Stimulated activated CD4-positive, alpha-beta T cell treated with anti-CD3 and anti-CD28 coated beads, Interleukin-2, amount 100 ng/mL, for 48 hours (primary cell): ENCODE measurements around the gene SUGP1.
"Not testable (repeated sequence)": the region's sequence is repeated elsewhere in the genome, so short reads cannot be mapped to it uniquely, and the experiment has no call there.

Experiments used
- DNase-seq, 2 donors: peaks; one replicate each; pipeline ENCODE4 v3.0.0-alpha.2; 2020

SUGP1 gene

GRCh38 chr19:19320361-19321140 lies at the start of gene SUGP1, which contains the start of gene MAU2:
SUGP1 (minus strand) TSS chr19:19320509; CDS start chr19:19320496, 13 bp downstream.
MAU2 (plus strand) TSS chr19:19320829; CDS start chr19:19320860, 31 bp downstream.
- peak; percentile 85 to 86 for DNase-seq

- DNase-seq: no peak
Observed at GRCh38 chr19:19368087-19368486, 47.8 kb upstream of the SUGP1 start.

GRCh38 chr19:19366434-19367396 lies 46.4 kb upstream of the SUGP1 start:
- peak; percentile 65 to 70 for DNase-seq

GRCh38 chr19:19362075-19362474 lies 41.8 kb upstream of the SUGP1 start:
- DNase-seq: no peak

GRCh38 chr19:19361075-19361594 lies 40.8 kb upstream of the SUGP1 start:
- peak; percentile 72 to 75 for DNase-seq

GRCh38 chr19:19356901-19357566 lies 36.7 kb upstream of the SUGP1 start:
- DNase-seq: no peak

GRCh38 chr19:19356500-19356899 lies 36.2 kb upstream of the SUGP1 start:
- no peak for DNase-seq

- no peak for DNase-seq
Observed at GRCh38 chr19:19355606-19356139, 35.4 kb upstream of the SUGP1 start.

GRCh38 chr19:19354932-19355331 lies 34.6 kb upstream of the SUGP1 start:
- DNase-seq: no peak

- DNase-seq: no peak
Observed at GRCh38 chr19:19354007-19354406, 33.7 kb upstream of the SUGP1 start.

GRCh38 chr19:19352823-19353222 lies 32.5 kb upstream of the SUGP1 start:
- no peak for DNase-seq

GRCh38 chr19:19350756-19351155 lies 30.4 kb upstream of the SUGP1 start:
- not testable (repeated sequence) for DNase-seq

GRCh38 chr19:19349365-19349764 lies 29.1 kb upstream of the SUGP1 start:
- DNase-seq: no peak

GRCh38 chr19:19348266-19348665 lies 28.0 kb upstream of the SUGP1 start:
- DNase-seq: no peak

GRCh38 chr19:19347401-19348110 lies 27.2 kb upstream of the SUGP1 start:
- no peak for DNase-seq

GRCh38 chr19:19345970-19346369 lies 25.7 kb upstream of the SUGP1 start:
- no peak for DNase-seq

- no peak for DNase-seq
Observed at GRCh38 chr19:19345232-19345631, 24.9 kb upstream of the SUGP1 start.

GRCh38 chr19:19343762-19344161 lies 23.5 kb upstream of the SUGP1 start:
- no peak for DNase-seq

- DNase-seq: no peak
Observed at GRCh38 chr19:19343016-19343362, 22.7 kb upstream of the SUGP1 start.

GRCh38 chr19:19342086-19343015 lies 22.0 kb upstream of the SUGP1 start:
- no peak for DNase-seq

- DNase-seq: no peak
Observed at GRCh38 chr19:19341026-19341425, 20.7 kb upstream of the SUGP1 start.
